BLaER1 (cell line): Measurements from ENCODE around the gene NFATC1.

Experiments used
- H3K27ac ChIP-seq: shearing (Covaris generic); formaldehyde crosslinking; 2 replicates; pipeline ENCODE4 v1.8.1; 2022
- H3K27me3 ChIP-seq: shearing (Covaris generic); formaldehyde crosslinking; 2 replicates; pipeline ENCODE4 v1.8.1; 2022
- H3K36me3 ChIP-seq: shearing (Covaris generic); formaldehyde crosslinking; 2 replicates; pipeline ENCODE4 v1.8.1; 2022
- H3K4me1 ChIP-seq: shearing (Covaris generic); formaldehyde crosslinking; 2 replicates; pipeline ENCODE4 v1.8.1; 2022
- H3K4me2 ChIP-seq: shearing (Covaris generic); formaldehyde crosslinking; 2 replicates; pipeline ENCODE4 v1.8.1; 2022
- H3K4me3 ChIP-seq: shearing (Covaris generic); formaldehyde crosslinking; 2 replicates; pipeline ENCODE4 v1.8.1; 2022
- H3K9ac ChIP-seq: shearing (Covaris generic); formaldehyde crosslinking; 2 replicates; pipeline ENCODE4 v1.8.1; 2022
- H3K9me3 ChIP-seq: shearing (Covaris generic); formaldehyde crosslinking; 2 replicates; pipeline ENCODE4 v1.8.1; 2022
- H4K20me1 ChIP-seq: shearing (Covaris generic); formaldehyde crosslinking; 2 replicates; pipeline ENCODE4 v1.8.1; 2022
- Cebpa-rat ChIP-seq: shearing (Covaris generic); IDR thresholded peaks from 2 replicates; pipeline ENCODE4 v1.8.1; 2022

NFATC1 gene

DNA sequence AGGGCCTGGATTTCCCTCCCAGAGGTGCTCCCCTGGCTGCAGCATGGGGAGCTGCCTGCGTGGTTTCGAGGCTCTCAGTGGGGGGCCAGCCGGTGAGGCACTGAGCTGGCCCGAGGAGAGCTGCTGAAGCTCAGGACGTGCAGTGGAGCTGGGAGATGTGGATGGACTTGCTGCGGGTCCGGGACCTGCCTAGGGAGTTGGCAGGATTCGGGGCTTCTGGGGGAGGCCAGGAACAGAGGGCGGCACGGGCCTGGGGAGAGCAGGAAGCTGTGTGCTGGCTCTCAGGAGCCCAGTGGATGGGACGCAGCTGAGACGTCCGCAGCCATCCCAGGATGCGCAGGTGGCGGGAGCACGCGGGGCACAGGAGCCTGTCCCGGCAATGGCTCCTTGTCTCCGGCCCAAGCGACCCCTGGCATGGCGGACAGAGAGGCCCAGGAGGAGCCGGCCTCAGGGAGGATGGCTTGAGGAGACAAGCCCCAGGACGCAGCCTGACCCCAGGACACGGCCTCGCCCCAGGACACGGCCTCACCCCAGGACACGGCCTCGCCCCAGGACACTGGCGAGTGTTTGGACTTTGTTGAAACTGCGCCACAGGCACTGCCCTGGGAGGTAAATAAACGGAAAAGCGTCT, 116.1 kb downstream of the NFATC1 start:
- Histone ChIP-seq H3K27me3 (no peaks in the 10 kb centered on the region), H3K27ac (no peak overlapping the region), H3K4me3 (no peak overlapping the region), H4K20me1 (peaks cover 25% of the 10 kb centered on the region; the same call in 1 of the 2 replicates), H3K4me1 (peaks cover 57% of the 10 kb centered on the region), H3K9me3 (no peaks in the 10 kb centered on the region), H3K4me2 (no peak overlapping the region), H3K9ac (no peak overlapping the region), H3K36me3 (peaks cover 51% of the 10 kb centered on the region)
- no peak for TF ChIP-seq Cebpa-rat

DNA sequence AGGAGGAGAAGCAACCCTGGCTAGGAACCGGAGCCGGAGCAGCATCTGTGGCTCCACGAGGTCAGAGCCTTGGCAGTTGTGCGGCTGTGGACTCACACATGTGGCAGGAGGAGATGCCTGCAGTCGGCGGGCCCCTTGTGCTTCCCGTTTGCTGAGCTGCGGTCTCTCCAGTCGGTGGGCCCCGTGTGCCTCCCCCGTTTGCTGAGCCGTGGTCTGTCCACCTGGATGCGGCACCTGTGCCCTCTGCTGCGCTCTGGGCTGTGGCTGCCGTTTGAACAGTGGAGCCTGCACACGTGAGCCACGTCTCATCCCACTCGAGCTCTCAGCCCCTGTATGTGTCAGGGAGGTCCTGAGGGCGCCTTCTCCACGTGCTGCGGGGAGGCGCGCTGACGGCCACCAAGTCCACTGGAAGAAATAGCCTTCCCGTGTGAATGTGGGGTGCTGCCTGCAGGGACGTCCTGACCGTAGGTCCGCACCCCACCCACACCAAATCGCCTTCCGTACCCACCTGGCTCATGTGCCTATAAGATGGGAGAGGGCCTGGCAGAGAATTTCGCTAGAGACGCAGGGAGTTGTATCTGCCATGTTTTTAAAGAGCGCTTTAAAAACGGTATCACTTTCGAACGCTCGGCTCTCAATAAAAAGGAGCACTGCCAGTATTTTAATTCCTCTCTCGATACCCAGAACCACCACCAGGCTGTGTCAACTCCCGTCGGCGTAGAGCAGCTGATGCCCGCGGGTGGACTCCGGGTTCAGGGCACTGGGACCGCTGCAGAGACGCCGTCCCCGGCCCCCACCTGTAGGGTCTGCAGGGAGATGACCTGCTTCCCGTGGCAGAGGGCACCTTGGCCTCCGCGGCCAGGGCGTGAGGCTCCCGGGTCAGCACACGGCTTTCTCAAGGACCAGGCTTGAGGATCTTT, 117.0 kb downstream of the NFATC1 start:
- peaks cover 51% of the 10 kb centered on the region for H3K36me3 ChIP-seq
- H3K4me1 ChIP-seq: peaks cover 57% of the 10 kb centered on the region
- no peak overlapping the region for H3K27ac ChIP-seq
- peaks cover 17% of the 10 kb centered on the region; the same call in 1 of the 2 replicates for H4K20me1 ChIP-seq
- H3K9me3 ChIP-seq: no peaks in the 10 kb centered on the region
- TF ChIP-seq Cebpa-rat: no peak
- H3K4me3 ChIP-seq: no peak overlapping the region
- H3K27me3 ChIP-seq: no peaks in the 10 kb centered on the region
- no peak overlapping the region for H3K9ac ChIP-seq
- no peak overlapping the region for H3K4me2 ChIP-seq

DNA sequence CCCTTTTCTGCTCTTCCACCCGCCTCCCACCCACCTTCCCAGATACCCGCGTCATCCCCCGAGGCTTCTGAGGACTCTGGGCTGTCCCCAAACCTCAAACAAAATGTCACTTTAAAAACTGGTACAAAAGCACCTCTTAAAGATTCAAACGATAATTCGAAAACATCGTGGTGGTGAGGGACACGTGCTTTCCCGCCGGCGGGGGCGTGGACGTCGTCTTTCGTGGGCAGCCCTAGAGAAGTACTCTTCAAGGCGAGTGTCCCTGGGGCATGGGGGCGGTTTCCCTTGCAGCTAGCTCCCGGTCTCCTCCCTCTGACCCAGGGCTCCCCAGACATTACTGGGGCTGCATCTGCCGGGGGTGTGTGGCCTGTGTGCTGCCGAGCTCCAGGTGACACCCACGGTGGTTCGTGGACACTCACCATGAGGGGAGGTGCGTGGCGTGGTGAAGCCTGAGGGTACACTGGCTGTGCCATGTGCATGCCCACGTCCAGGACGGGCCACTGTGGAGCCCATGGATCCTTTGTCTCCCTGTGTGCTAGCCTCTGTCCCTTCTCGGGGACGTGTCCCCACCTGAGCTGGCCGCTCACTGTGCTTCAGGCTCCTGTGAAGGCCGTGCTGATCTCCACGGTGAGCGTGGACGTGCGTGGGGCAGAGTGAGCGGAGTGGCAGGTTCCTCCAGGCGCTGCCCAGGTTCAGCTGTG, 117.8 kb downstream of the NFATC1 start:
- Histone ChIP-seq H3K9me3 (no peaks in the 10 kb centered on the region), H3K4me1 (peaks cover 57% of the 10 kb centered on the region), H4K20me1 (peaks cover 17% of the 10 kb centered on the region; the same call in 1 of the 2 replicates), H3K36me3 (peaks cover 51% of the 10 kb centered on the region), H3K27ac (no peak overlapping the region), H3K9ac (no peak overlapping the region), H3K4me2 (no peak overlapping the region), H3K27me3 (no peaks in the 10 kb centered on the region), H3K4me3 (no peak overlapping the region)
- TF ChIP-seq Cebpa-rat: no peak

DNA sequence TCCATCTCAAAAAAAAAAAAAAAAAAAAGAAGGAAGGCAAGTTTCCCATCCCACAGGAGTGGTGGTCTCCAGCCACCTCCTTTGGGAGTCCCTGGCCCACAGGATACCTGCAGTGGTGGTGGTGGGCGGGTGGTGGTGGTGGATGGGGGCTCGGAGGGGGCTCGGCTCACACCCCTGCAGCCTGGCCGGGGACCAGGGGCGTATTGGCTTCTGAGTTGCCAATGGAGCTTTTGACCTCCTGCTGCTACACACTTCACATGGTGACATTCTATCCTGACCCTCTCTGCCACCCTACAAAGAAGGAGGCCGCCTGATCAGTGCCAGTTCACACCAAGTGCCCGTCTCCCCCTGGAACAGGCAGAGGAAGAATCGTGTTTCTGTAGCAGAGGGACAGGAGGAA, 119.6 kb downstream of the NFATC1 start:
- Histone ChIP-seq H3K36me3 (peaks cover 38% of the 10 kb centered on the region), H3K27me3 (no peaks in the 10 kb centered on the region), H3K4me1 (peaks cover 49% of the 10 kb centered on the region), H3K9me3 (no peaks in the 10 kb centered on the region), H3K4me2 (peak overlapping the region; percentile 54), H3K27ac (no peak overlapping the region), H4K20me1 (peaks cover 19% of the 10 kb centered on the region; the same call in 1 of the 2 replicates), H3K9ac (no peak overlapping the region), H3K4me3 (no peak overlapping the region)
- TF ChIP-seq Cebpa-rat: no peak

DNA sequence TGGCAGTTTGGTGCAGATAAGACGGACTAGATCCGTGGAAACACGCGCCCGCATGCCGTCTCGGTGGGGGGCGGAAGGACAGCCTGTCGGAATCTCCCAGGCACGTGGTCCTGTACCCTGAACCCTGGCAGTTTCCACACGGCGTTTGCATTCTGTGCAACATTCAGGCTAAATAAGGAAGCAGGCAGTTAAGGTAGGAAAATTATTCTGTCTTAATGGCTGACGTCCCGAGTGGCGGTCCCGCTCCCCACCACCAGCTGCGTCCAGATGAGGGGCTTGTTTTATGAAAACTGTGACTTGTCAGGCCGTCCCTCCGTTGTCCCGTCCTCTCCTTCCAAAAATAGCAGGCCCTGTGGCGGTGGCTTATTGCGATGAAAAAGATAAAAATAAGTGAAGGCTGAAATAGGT, 120.2 kb downstream of the NFATC1 start:
- H4K20me1 ChIP-seq: peaks cover 19% of the 10 kb centered on the region; the same call in 1 of the 2 replicates
- no peak overlapping the region for H3K4me3 ChIP-seq
- no peaks in the 10 kb centered on the region for H3K9me3 ChIP-seq
- H3K9ac ChIP-seq: peak overlapping the region; percentile 30; the same call in 1 of the 2 replicates
- peaks cover 32% of the 10 kb centered on the region for H3K36me3 ChIP-seq
- no peaks in the 10 kb centered on the region for H3K27me3 ChIP-seq
- H3K4me2 ChIP-seq: peak overlapping the region; percentile 54
- TF ChIP-seq Cebpa-rat: no peak
- H3K27ac ChIP-seq: no peak overlapping the region
- peaks cover 52% of the 10 kb centered on the region for H3K4me1 ChIP-seq

DNA sequence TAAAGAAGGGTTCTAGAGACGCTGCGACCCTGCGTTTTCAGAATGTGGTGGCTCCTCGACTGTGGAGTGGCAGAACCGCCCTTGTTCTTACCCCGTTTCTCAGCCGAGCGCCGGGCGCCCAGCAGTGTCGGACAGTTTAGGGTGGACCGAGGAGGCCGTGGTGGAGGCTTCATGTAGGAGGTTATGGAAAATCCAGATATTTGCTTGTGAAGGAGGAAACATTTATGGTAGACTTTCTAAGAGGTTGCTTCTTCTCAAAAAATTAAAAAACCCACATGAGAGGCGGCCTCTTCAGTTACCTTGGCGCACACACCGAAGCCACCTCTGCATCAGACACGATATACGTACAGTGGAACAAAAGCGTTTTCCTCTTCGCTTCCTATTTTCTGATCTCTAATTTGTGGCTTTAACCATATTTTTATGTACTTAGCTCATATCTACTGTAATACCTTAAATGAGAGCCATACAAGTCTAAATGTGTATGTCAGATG, 120.8 kb downstream of the NFATC1 start:
- H3K27ac ChIP-seq: no peak overlapping the region
- no peak overlapping the region for H3K4me3 ChIP-seq
- peaks cover 19% of the 10 kb centered on the region; the same call in 1 of the 2 replicates for H4K20me1 ChIP-seq
- H3K36me3 ChIP-seq: peaks cover 27% of the 10 kb centered on the region
- no peak for TF ChIP-seq Cebpa-rat
- H3K9me3 ChIP-seq: no peaks in the 10 kb centered on the region
- peak overlapping the region; percentile 54 for H3K4me2 ChIP-seq
- H3K27me3 ChIP-seq: no peaks in the 10 kb centered on the region
- H3K4me1 ChIP-seq: peaks cover 56% of the 10 kb centered on the region
- H3K9ac ChIP-seq: 0 out of 2 replicates have a peak overlapping the region, but pooled peaks have one; percentile 30

DNA sequence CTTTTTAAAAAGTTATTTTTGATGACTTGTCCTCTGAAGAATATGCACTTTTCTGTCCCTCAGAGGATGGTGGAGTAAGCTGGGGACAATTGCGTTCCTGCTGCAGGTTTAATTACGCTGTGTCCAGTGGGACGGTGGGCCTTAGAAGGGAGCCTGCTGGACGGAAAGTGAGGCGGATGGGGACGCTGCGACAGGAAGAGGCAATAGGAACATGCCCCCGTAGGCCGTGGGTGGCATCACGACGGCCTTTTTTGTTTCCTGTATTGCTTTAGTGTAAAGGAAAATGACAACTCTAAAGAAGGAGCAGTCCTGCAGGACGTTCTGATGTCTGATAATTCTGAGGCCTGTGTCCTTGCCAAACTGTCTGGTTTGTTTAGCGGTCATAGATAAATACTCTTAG, 121.6 kb downstream of the NFATC1 start:
- Histone ChIP-seq H3K27ac (no peak overlapping the region), H4K20me1 (peaks cover 19% of the 10 kb centered on the region), H3K9ac (no peak overlapping the region), H3K4me2 (peak overlapping the region; percentile 32), H3K4me1 (peaks cover 57% of the 10 kb centered on the region), H3K36me3 (peaks cover 18% of the 10 kb centered on the region), H3K27me3 (no peaks in the 10 kb centered on the region), H3K9me3 (no peaks in the 10 kb centered on the region), H3K4me3 (no peak overlapping the region)
- TF ChIP-seq Cebpa-rat: no peak

DNA sequence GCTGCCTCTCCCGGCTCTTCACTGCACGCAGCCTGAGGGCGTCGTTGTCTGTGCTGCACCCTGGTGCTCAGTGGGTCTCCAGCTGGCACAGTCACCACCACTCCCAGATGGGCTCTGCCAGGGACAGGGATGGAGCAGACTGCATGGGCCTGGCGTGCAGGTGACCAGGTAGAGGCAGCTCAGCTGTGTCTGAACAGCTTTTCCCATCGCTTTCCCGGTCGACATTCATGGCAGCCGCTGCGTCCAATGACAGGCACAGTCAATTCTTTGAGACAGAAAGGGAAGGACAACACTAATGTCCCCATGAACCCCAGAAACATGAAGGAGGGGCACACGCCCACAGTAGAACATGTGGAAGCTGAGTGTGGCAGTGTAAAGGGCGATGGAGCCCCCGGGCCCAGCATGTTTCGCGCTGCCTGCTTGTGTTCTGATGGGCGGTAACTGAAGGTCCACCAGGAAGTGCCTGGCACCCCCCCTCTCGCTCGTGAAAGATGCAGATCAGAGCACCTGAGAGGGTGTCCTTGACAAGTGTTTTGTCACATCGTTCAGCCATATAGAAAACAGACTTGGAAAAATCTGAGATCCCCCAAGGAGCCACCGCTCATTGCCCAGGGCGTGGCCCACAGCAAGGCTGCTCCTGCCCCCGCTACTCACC, 122.4 kb downstream of the NFATC1 start:
- Histone ChIP-seq H3K36me3 (peaks cover 10% of the 10 kb centered on the region), H3K27me3 (no peaks in the 10 kb centered on the region), H3K9me3 (no peaks in the 10 kb centered on the region), H4K20me1 (peaks cover 27% of the 10 kb centered on the region), H3K4me3 (no peak overlapping the region), H3K4me1 (peaks cover 65% of the 10 kb centered on the region), H3K4me2 (peak overlapping the region; percentile 32), H3K27ac (no peak overlapping the region), H3K9ac (no peak overlapping the region)
- TF ChIP-seq Cebpa-rat: no peak

DNA sequence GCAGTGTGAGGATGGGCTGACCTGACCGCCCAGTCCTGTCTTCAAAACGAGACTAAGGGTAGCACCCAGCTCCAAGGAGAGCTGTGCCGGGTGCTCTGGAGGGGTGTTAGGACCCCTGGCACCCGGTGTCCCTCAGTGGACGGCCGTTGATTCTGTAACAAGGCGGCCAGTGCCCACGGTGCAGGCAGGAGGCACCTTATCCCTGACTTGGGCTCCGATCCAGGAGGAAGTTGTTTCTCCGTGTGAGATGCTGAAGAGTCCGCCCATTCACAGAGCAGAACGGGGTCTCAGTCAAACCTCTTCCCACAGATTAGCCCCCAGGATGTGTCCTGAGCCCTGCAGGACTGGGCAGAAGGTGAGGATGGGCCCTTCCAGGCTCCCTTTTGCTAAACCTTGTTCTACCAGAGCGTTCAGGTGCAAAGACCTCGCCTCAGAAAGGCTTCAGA, 123.0 kb downstream of the NFATC1 start:
- Histone ChIP-seq H3K9ac (no peak overlapping the region), H3K4me3 (no peak overlapping the region), H3K9me3 (no peaks in the 10 kb centered on the region), H3K36me3 (peaks cover 4% of the 10 kb centered on the region), H3K4me1 (peaks cover 70% of the 10 kb centered on the region), H3K4me2 (no peak overlapping the region), H4K20me1 (peaks cover 33% of the 10 kb centered on the region), H3K27ac (no peak overlapping the region), H3K27me3 (no peaks in the 10 kb centered on the region)
- TF ChIP-seq Cebpa-rat: no peak
